Stimulated activated CD4-positive, alpha-beta T cell treated with anti-CD3 and anti-CD28 coated beads, Interleukin-15, amount 100 ng/mL, for 24 hours (primary cell): ENCODE measurements around the gene CCDC74A.
"Not testable (repeated sequence)": the region's sequence is repeated elsewhere in the genome, so short reads cannot be mapped to it uniquely, and the experiment has no call there.

Source experiments
- DNase-seq: peaks from one replicate; pipeline ENCODE4 v3.0.0-alpha.2; 2020

The CCDC74A gene

DNA sequence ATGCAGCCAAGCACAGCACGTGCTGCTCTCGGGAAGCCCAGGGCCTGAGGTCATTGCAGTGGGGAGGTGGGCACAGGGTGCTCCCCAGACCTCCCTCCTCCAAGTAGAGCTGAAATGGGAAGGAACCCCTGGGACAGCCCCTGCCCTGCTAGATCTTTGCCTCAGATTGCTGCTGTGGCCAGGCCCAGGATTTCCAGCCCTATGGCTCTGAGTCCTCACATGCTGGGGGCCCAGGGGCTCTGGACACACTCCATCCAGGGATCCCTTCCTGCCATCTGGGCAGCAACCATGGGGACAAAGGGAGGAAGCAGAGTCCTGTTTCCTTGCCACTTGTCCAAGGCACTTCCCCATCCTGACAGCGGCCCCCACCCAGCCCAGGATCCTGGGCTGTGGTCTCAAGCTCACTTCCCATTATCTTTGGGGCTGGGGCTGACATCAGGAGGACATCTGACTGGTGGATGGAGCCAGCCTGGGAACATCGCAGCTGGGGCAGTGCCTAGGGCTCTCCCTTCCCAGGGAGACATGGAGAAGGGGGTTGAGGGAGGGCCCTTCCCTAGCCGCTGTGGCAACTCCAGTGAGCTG lies 2.3 kb downstream of the CCDC74A start:
- DNase-seq: not testable (repeated sequence)

DNA sequence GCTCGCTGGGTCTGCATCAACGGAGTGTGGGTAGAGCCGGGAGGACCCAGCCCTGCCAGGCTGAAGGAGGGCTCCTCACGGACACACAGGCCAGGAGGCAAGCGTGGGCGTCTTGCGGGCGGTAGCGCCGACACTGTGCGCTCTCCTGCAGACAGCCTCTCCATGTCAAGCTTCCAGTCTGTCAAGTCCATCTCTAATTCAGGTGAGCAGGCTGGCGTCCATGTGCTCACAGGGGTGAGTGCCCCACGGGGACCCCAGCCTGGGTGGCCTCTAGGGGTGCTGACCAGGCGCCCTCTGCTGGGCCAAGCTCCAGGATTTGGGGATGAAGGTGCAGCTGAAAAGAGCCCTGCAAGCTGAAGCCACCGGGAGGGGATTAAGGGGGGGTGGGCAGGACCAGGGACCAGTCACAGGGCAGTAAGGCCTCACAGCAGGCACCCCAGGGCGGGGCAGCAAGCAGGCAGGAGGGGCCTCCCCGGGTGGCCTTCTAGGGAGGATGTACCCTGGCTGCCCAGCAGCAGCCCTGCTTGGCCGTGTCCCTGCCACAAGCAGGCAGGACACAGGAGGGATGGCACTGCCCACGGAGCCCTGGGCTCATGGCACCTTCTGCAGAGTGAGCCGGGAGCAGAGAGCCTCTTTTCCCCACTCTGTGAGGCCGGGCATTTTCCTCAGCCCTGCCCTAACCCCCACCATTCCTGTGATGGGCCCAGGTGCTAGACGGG lies 3.1 kb downstream of the CCDC74A start:
- DNase-seq: not testable (repeated sequence)

DNA sequence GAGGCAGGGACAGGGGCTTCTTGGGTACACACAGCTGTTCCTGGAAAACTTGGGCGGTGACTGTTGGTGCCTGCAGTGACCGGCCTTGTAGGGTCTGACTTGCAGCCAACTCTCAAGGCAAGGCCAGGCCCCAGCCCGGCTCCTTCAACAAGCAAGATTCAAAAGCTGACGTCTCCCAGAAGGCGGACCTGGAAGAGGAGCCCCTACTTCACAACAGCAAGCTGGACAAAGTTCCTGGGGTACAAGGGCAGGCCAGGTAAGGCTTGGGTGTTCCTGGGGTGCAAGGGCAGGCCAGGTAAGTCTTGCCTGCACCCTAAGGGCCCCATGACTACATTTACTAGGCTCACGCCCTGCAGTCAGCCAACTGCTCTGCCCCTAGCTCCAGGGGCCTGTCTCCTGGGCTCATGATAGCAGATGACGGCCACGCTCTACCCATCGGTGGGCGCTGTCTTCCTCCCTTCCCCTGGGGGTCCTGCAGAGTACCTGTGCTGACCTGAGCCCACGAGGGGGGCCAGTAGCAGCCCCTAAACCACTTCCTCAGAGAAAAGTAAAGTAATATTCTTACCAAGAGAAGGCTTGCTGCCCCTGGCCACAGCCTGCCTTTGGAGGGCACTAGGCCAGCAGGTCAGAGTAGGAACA lies 4.0 kb downstream of the CCDC74A start:
- not testable (repeated sequence) for DNase-seq

DNA sequence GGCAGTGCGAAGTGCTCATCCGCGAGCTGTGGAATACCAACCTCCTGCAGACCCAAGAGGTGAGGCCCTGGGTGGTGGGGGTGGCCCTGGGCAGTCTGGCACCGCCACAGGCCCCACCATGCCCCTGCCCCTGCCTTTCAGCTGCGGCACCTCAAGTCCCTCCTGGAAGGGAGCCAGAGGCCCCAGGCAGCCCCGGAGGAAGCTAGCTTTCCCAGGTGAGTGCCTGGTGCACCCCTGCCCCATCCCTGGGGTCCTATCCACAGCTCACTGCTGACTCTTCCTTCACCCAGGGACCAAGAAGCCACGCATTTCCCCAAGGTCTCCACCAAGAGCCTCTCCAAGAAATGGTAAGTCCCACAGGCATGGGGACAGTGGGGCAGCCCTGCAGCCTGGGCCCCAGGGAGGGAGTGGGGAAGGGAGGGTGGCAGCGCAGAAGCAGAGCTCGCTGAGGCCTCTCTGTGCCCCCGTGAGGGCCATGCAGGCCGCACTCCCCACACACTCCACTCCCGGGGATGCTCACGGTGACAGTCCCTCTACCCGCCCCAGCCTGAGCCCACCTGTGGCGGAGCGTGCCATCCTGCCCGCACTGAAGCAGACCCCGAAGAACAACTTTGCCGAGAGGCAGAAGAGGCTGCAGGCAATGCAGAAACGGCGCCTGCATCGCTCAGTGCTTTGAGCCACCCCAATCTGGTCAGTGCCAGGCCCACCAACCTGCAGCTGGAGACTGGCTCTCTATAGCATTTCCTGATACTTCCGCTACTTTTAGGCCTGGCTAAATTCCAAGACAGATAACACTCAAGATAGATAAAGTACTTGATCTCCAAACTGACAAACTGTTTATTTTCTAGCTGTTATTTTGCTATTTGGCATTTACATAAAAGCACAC lies 5.3 kb downstream of the CCDC74A start:
- DNase-seq: not testable (repeated sequence)

DNA sequence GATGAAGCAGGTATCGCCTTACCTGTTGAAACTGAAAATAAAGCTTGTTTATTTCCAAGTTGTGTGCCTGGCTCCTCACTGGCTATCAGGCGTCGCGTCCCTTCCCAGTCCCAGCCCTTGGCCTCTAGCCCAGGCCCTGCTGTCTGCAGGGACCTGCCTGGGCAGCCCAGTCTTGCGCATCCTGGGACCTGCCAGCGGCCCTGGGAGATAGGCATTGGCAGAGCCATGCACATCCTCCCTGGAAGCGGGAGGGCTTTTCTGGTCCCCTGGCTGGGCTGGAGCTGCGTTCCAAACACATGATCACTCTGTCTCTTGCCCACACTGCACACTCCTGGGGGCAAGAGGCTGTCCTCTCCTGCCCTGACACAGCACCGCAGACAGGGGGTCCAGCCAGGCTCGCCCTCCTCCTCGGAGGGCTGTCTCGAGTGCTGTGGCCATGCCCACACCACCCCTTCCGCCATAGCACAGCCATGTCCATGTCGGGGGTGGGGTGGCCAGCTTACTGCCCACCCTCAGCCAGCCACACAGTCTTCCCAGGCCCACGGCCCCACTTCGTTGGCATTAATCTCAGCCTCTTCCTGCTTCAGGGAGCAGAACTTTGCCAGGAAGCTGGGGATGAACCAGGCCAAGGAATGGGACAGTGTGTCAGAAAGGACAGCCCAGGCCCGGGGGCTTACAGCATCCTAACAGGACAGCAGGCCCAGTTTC lies 6.1 kb downstream of the CCDC74A start:
- not testable (repeated sequence) for DNase-seq

DNA sequence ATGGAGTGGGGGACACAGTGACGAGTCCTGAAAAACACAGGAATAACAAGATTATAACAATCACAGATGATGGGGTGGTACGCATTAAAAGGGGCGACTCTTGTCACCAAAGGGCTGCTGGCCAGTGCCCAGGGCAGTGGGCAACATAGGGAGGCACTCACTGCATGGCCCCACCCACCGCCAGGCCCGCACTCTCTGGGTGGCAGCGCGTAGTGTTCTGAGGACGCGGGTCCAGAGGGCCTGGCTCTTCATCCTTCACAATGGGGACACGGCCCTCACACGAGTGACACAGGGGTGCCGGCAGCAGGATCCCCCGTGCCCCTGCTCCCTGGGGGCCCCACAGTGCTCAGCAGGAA lies 6.6 kb downstream of the CCDC74A start:
- DNase-seq: not testable (repeated sequence)

DNA sequence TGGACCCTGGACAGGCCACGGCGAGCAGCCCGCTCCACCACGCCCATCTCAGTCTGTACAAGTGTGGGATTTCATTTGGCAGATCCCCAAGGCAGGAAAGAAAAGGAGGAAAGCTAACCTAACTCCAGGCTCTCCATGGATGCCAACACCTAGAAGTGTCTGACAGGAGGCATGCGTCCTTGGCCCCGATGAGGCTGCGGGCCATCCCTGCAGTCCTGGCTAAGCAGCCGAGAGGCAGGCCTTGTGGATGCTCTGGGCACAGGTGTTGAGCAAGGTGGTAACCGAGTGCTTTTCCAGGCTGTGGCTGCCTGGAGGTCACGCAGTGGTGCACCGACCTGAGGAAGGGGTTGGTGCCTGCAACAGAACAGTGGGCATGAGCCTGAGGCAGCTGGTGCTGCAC lies 7.3 kb downstream of the CCDC74A start:
- not testable (repeated sequence) for DNase-seq

DNA sequence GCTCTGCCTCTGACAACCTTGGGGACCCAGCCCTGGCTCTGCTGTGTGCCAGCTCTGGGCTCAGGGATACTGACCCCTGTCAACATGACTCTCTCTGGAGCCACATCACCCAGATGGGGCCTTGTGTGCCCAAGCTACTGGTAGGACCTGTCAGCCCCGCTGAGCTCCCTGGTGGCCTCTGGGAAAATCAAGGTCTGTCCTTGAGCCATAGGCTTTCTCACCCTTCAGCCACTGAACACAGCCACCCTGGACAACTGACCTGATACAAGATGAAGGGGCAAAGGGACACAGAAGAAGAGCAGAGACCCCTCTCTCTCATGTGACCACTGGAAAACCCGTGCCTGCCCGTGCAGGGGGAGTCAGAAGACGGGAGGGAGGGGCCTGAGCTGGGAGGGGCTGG lies 7.8 kb downstream of the CCDC74A start:
- no peak for DNase-seq

DNA sequence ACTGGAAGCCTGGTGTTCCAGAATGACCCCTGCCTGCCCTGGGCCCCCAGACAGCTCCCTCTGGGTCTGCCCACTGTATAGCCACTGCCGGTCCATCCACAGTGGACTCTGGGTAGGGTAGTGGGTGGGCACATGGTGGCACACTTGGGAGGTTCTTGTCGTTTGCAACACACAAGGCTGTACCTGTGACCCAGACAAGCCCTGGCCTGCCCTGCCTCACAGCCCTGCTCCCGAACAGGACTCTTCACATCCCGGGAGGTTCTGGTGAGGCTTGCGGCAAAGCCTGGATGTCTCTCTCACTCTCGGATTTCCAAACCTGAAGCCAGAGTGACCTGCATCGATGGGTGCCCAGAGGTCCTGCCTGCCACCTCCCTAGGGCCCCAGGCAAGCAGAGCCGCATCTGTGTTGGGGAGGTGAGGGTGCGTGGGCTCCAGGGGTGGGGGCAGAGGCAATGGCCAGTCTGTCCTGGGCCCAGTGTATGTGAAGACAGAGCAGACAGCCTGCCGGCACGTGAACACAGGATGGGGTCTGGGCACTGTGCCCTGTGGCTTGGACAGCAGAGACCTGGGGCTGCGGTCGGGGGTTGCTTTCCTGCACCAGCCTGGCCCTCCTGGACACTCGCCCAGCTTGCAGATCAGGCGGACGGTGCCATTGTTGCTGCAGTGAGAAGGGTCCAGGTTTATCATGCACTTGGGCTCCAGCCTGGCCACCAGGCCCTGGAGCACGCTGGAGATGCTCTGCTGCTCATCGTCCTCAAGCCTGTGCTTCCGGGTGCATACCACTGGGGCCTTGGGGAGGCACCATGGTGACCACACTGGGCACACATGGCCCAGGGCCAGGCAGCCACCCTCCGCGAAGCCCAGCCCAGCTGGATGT lies 8.5 kb downstream of the CCDC74A start:
- not testable (repeated sequence) for DNase-seq

DNA sequence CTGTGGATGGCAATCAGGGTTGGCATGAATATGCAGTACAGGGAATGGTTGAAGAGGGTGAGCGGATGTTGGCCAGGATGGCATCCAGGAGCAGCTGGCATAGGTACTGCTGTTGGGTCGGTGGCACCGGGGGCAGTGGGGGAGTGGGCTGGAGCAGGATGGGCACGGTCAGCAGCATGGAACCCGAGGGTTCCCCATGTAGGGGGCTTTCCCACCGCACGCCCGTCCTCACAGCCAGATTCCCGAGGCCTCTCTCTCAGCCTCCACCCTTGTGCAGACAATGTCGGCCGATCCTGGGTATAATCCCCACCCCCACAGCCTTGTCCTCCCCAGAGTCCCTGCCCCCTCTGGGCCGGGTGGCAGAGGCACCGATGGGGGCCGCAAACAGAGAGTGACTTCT lies 9.2 kb downstream of the CCDC74A start:
- not testable (repeated sequence) for DNase-seq

DNA sequence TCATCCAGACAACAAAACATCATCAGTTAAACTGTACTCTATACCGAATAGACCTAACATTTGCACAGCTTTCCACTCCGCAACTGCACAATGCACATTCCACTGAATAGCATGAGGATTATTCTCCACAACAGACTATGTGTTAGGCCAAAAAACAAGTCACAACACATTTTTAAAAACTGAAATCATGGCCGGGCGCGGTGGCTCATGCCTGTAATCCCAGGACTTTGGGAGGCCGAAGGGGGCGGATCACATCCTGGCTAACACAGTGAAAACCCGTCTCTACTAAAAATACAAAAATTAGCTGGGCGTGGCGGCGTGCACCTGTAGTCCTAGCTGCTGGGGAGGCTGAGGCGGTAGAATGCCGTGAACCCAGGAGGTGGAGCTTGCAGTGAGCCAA lies 11.2 kb downstream of the CCDC74A start:
- DNase-seq: not testable (repeated sequence)

DNA sequence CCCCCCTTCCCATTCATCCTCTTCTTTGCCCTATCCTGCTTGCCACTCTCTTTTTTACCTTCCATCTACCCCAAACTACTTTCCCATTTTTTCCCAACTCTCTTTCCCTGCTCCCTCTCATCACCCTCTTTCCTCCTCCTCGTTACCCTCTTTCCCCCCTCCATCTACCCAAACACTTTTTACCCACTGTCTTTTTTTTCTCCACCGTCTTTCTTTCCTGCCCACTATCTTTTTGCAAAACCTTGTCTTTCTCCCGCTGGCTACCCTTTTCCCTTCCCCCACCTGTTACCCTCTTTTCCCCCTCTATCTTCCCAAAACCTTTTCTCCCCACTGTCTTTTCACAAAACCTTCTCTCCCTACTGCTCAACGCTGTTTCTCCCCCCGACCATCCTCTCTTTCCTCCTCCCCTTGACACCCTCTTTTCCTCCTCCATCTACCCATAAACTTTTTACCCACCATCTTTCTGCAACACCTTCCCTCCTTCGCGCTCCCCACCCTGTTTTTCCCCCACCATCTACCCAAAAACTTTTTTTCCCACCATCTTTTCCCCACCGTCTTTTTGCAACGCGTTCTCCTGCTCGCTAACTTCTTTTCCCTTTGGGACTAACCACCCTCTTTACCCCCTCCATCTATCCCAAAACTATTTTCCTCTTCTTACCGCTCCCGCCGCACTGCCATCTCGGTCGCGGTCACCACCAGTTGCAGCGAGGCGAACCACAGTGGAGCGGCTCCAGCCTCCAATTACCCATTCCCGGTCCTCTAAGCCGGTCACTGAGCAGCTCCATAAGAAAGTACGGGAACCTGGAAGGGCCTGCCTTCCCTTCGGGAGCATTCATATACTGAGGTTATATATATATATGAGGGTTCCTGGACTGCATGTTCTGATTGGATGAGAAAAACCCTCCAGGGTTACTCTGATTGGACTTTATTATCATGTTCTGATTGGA lies 15.0 kb downstream of the CCDC74A start:
- no peak for DNase-seq

DNA sequence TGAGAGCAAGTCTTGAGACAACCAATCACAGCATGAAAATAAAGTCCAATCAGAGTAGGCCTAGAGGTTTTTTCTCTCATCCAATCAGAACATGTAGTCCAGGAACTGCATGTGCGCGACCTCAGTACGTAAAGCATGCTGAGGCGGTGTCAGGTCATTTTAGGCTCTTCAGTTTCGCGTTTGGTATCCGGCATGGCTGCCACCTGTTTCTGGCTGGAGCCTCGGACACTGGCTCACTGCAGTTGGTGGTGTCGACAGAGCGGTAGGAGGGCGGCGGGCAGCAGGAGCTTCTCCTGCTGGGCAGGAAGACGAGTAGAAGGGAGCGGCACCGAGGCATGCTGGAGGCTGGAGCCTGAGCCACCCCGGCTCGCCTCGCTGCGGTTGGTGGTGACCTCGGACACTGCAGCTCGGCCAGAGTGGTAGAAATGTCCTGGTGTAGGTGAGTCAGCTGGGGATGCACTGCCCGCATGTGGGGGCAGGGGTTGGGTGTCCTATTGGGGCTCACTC lies 15.8 kb downstream of the CCDC74A start:
- no peak for DNase-seq

DNA sequence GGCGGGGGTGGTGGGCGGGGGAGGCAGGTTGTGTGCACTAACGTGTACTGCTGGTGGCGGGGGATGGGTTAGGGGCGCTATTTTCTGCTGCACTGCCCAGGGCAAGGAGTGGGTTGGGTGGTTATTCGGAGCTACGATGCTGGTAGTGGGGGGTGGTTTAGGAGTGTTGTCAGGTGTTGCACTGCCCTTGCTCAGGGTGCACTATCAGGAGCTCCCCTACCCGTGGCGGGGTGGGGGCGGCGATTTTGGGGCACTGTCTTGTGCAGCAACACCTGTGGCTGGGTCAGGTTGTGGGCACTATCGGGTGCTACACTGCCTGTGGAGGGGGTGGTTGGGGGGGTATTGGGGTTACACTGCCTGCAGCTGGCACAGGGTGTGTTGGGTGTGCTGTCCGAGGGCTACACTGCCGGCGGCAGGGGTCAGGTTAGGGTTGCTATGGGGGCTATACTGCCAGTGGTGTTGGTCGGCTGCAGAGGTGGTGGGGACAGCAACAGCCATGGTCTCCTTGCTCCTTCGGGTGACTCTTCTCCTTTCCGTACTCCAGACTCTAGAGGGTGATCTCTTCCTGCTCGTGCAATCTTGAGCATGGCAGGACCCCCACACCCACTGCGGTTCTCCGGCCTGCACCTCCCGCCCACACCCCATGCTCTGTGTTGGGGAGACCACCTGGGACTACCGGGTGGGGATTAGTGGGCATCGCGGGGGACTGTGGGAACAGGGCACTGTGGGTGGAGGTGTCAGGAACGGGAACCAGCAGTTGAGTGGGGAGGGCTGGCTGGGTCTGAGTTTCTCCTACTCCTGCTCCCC lies 16.5 kb downstream of the CCDC74A start:
- DNase-seq: not testable (repeated sequence)

DNA sequence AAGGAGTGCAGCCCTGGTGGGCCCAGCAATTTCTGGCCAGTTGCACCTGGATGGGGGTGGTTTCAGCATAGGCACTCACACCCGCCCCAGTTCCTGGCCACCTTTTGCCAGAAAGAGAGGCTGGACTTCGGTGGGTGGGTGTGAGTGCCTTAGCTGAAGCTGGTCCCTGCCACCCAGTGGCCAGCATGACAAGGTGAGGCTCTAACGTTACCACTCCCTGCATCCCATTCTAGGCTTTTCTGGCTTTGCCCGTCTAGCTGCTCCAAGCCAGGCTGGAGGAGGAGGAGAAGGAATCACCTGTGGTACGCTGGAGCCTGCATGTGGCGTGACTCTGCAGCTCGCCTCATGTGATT lies 17.1 kb downstream of the CCDC74A start:
- not testable (repeated sequence) for DNase-seq

DNA sequence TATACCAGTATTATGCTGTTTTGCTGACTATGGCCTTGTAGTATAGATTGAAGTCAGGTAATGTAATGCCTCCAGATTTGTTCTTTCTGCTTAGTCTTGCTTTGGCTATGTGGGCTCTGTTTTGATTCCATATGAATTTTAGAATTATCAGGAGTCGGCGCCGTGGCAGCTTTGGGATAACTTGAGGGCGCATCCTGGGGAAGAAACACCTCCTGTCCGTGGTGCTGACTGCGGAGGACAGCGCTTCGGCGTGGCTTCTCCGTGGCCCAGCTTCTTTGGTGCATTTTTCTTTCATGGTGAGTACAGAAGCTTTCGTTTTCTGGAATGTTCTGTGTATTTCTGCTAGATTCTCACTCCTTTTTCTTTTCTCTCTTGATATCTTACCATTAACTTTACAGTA lies 25.2 kb downstream of the CCDC74A start:
- no peak for DNase-seq

DNA sequence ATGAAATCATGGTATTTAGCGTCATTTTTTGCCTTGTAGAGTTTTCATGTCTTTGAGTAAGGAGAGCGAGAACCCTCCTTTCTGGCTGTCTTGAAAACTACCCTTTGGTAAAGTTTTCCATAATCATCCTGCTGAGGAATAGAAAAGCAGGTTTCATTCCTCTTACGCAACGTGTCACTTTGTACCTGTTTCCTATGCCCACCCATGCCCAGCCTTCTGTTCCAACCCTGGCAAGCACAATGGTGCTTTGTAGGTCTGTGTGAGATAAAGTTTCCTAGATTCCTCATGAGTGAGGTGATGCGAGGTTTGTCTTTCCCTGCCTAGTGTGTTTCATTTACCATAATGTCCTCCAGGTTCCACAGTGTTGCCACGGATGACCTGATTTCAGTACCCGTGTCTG lies 29.3 kb downstream of the CCDC74A start:
- DNase-seq: no peak

DNA sequence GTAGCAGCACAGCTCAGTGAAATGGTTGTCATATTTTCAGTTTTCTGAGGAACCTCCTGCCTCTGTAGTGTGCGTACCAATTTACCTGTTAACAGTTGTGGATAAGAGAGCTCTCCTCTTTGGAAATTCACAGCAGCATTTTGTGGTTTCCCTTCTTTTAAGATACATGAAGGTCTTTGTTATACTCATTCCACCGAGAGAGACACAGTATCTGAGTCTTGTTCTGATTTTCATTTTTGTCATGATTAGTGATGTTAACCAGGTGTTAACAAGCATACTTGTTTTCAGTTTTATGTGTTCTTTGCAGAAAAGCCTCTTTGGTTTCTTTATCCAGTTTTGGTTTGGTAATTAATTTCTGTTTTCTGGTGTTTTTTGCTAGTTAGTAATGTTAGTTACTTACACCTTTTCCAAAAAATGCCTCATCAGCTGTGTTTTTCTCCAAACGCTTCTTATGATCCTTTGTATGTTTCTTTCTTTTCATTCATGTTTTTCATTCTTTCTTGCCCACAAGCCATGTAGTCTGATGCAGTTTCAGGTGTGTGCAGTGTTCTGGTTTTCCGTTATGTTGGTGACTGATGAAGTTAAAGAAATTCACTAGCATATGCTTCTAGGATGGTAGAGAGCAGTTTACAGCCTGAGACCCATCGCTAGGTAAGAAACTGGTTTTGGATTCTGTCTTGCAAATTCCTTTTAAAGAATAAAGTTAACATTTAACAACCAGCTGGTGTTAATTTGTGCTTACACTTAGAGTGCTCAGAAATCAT lies 30.1 kb downstream of the CCDC74A start:
- DNase-seq: no peak

DNA sequence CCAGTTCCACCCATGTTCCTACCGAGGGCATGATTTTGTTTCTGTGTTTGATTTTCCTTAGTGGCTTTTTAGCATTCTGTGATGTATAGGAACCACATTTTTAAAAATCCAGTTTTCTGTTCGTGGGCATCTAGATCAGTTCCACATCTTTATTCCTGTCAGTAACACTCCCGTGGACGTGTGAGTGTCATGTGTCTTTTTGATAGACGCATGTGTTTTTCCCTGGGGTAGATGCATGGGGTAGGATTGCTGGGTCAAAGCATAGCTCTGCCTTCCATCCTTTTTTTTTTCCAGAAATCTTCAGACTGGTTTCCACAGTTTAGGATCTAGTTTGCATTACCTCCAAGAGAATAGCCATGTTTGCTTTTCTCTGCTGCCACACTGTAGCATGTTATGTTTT lies 38.7 kb downstream of the CCDC74A start:
- DNase-seq: no peak
